Stimulated activated CD4-positive, alpha-beta T cell treated with anti-CD3 and anti-CD28 coated beads, Interleukin-4, amount 100 ng/mL, for 48 hours (primary cell): ENCODE data around the gene HS1BP3.

Experiments used
- DNase-seq, 2 donors: peaks; one replicate each; pipeline ENCODE4 v3.0.0-alpha.2; 2020; ENCODE audit warnings: low read depth in 2 of 2

HS1BP3 gene

GRCh38 chr2:20617892-20618467 is 32.9 kb downstream of the HS1BP3 start:
- no peak for DNase-seq

- DNase-seq: no peak
Measured at GRCh38 chr2:20617081-20617575, 33.8 kb downstream of the HS1BP3 start.

- no peak for DNase-seq
Measured at GRCh38 chr2:20616341-20616871, 34.5 kb downstream of the HS1BP3 start.

GRCh38 chr2:20615466-20616241 is 35.2 kb downstream of the HS1BP3 start:
- DNase-seq: no peak

GRCh38 chr2:20615068-20615465 is 35.8 kb downstream of the HS1BP3 start:
- DNase-seq: no peak

GRCh38 chr2:20614201-20615067 is 36.5 kb downstream of the HS1BP3 start:
- DNase-seq: no peak

GRCh38 chr2:20612925-20613916 is 37.7 kb downstream of the HS1BP3 start:
- no peak for DNase-seq

GRCh38 chr2:20611844-20612356 is 39.0 kb downstream of the HS1BP3 start:
- DNase-seq: no peak

- no peak for DNase-seq
Measured at GRCh38 chr2:20611077-20611843, 39.6 kb downstream of the HS1BP3 start.

- DNase-seq: no peak
Measured at GRCh38 chr2:20609995-20610357, 40.9 kb downstream of the HS1BP3 start.

GRCh38 chr2:20609349-20609994 is 41.4 kb downstream of the HS1BP3 start:
- no peak for DNase-seq

GRCh38 chr2:20608666-20609348 is 42.1 kb downstream of the HS1BP3 start:
- DNase-seq: no peak

GRCh38 chr2:20607446-20607845 is 43.5 kb downstream of the HS1BP3 start:
- DNase-seq: no peak

GRCh38 chr2:20606198-20606597 is 44.7 kb downstream of the HS1BP3 start:
- DNase-seq: no peak

GRCh38 chr2:20604951-20605381 is 45.9 kb downstream of the HS1BP3 start:
- no peak for DNase-seq

- DNase-seq: no peak
Measured at GRCh38 chr2:20604401-20604911, 46.4 kb downstream of the HS1BP3 start.

GRCh38 chr2:20603791-20604190 is 47.1 kb downstream of the HS1BP3 start:
- no peak for DNase-seq

- DNase-seq: no peak
Measured at GRCh38 chr2:20602803-20603202, 48.1 kb downstream of the HS1BP3 start.
